ENCODE data around the gene RPS6KA6. TPM values are rescaled to one million over a fixed set of nuclear protein-coding genes. Genes with fewer than 3 reads are reported as not detected.

The RPS6KA6 gene
- total RNA-seq, 2 experiments from 2014 or later = not detected

DNA sequence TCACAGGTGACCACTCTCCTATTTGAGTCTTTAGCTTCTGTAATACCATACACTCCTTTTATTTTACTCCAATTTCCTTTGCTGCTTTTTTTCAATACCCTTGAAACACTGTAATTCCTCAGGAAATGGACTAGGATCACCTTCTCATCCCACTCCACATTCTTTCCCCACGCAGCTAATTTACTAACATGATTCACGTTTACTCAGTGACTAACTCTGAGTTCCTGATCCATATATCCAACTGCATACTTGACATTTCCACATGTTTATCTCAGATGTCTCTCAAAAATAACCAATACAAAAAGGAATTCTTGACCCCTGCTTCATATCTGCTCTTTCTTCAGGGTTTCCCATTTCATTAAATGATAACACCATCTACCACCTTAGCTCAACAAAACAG is 19.9 kb downstream of the RPS6KA6 start:
- Histone ChIP-seq H3K4me1 (ENCODE audit: insufficient read depth, low read length) (no peaks in the 10 kb centered on the region), H3K9me3 (ENCODE audit: control insufficient read depth in 1 of 2, insufficient read depth in 1 of 2, low read length in 2 of 2) (no peaks in the 10 kb centered on the region), H3K36me3 (ENCODE audit: insufficient read depth, low read length) (no peaks in the 10 kb centered on the region), H3K4me3 (ENCODE audit: low read length) (no peak overlapping the region), H3K27me3 (ENCODE audit: control insufficient read depth in 1 of 2, insufficient read depth in 2 of 2, low read length in 2 of 2) (no peaks in the 10 kb centered on the region), H3K27ac (ENCODE audit: low read depth in 1 of 2, low read length in 2 of 2) (no peak overlapping the region)
- intact Hi-C loops (cut with DNase I, micrococcal nuclease) = no loop called here
- Mint-ChIP-seq H3K27ac (no peak overlapping the region), H3K9me3 (peaks cover 3% of the 10 kb centered on the region), H3K27me3 (no peaks in the 10 kb centered on the region), H3K4me1 (ENCODE audit: low read depth) (no peaks in the 10 kb centered on the region), H3K4me3 (no peak overlapping the region), H3K36me3 (ENCODE audit: low read depth) (no peaks in the 10 kb centered on the region)
- ChIA-PET CTCF (no interaction called here), POLR2A (no interaction called here)
- DNase-seq (no peak), ATAC-seq (ENCODE audit: poor library complexity) (no peak)
- TF ChIP-seq, protein P1, sequence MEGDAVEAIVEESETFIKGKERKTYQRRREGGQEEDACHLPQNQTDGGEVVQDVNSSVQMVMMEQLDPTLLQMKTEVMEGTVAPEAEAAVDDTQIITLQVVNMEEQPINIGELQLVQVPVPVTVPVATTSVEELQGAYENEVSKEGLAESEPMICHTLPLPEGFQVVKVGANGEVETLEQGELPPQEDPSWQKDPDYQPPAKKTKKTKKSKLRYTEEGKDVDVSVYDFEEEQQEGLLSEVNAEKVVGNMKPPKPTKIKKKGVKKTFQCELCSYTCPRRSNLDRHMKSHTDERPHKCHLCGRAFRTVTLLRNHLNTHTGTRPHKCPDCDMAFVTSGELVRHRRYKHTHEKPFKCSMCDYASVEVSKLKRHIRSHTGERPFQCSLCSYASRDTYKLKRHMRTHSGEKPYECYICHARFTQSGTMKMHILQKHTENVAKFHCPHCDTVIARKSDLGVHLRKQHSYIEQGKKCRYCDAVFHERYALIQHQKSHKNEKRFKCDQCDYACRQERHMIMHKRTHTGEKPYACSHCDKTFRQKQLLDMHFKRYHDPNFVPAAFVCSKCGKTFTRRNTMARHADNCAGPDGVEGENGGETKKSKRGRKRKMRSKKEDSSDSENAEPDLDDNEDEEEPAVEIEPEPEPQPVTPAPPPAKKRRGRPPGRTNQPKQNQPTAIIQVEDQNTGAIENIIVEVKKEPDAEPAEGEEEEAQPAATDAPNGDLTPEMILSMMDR (IDR thresholded peaks at IDR 0.05) = no peak

DNA sequence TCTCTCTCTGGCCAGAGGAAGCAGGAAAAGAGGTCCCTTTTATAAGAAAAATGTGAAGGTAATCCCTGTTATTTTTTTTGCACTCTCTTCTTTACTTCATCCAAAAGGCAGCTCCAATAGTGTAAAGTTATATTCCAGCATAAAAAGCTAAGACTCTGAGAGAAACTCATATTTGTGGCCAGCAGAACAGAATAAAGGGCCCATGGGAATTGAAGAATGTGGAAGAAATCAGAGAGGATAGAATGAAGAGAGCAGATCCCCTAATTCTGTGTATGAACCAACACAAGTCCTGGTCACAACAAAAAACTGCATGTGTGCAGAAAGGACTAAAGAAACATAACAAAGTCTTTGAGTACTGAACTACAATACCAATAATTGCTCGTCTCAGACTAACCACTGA is 22.3 kb downstream of the RPS6KA6 start:
- Histone ChIP-seq H3K9me3 (ENCODE audit: control insufficient read depth in 1 of 2, insufficient read depth in 1 of 2, low read length in 2 of 2) (no peaks in the 10 kb centered on the region), H3K4me1 (ENCODE audit: insufficient read depth, low read length) (no peaks in the 10 kb centered on the region), H3K36me3 (ENCODE audit: insufficient read depth, low read length) (no peaks in the 10 kb centered on the region), H3K27me3 (ENCODE audit: control insufficient read depth in 1 of 2, insufficient read depth in 2 of 2, low read length in 2 of 2) (no peaks in the 10 kb centered on the region), H3K4me3 (ENCODE audit: low read length) (no peak overlapping the region), H3K27ac (ENCODE audit: low read depth in 1 of 2, low read length in 2 of 2) (no peak overlapping the region)
- intact Hi-C loops (cut with DNase I, micrococcal nuclease) = no loop called here
- H3K27me3 Mint-ChIP-seq = no peaks in the 10 kb centered on the region
- H3K4me1 Mint-ChIP-seq (ENCODE audit: low read depth) = no peaks in the 10 kb centered on the region
- TF ChIP-seq, protein P1 (IDR thresholded peaks at IDR 0.05) = no peak
- H3K9me3 Mint-ChIP-seq = peaks cover 1% of the 10 kb centered on the region
- H3K27ac Mint-ChIP-seq = no peak overlapping the region
- no peaks in the 10 kb centered on the region for H3K36me3 Mint-ChIP-seq (ENCODE audit: low read depth)
- no peak overlapping the region for H3K4me3 Mint-ChIP-seq
- ATAC-seq (ENCODE audit: poor library complexity) = no peak
- DNase-seq = no peak
- POLR2A ChIA-PET = no interaction called here
- CTCF ChIA-PET = no interaction called here

DNA sequence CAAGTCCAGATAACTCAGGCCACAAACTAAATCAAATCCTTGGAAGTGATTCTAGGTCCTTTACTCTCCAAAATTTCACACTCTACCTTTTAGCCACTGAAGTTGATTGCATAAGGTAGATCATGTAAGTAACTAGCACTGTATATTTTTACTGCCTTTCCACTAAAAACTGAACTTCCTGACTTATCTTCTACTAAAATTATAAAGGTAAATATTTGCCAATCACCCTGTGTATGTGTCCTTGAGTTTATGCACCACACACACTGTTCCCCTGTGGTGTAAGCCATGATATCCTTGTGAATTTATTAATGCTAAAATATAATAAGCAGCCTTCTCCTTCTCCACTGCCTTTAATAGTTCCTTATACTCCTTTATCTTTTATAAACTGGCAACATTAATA is 25.6 kb downstream of the RPS6KA6 start:
- TF ChIP-seq, protein P1 (IDR thresholded peaks at IDR 0.05) = no peak
- no peak overlapping the region for H3K27ac ChIP-seq (ENCODE audit: low read depth in 1 of 2, low read length in 2 of 2)
- CTCF ChIA-PET = no interaction called here
- H3K9me3 ChIP-seq (ENCODE audit: control insufficient read depth in 1 of 2, insufficient read depth in 1 of 2, low read length in 2 of 2) = no peaks in the 10 kb centered on the region
- POLR2A ChIA-PET = no interaction called here
- no peaks in the 10 kb centered on the region for H3K36me3 ChIP-seq (ENCODE audit: insufficient read depth, low read length)
- ATAC-seq (ENCODE audit: poor library complexity) (no peak), DNase-seq (no peak)
- H3K27ac Mint-ChIP-seq = no peak overlapping the region
- H3K9me3 Mint-ChIP-seq = no peaks in the 10 kb centered on the region
- H3K27me3 Mint-ChIP-seq = no peaks in the 10 kb centered on the region
- H3K4me3 ChIP-seq (ENCODE audit: low read length) = no peak overlapping the region
- H3K27me3 ChIP-seq (ENCODE audit: control insufficient read depth in 1 of 2, insufficient read depth in 2 of 2, low read length in 2 of 2) = no peaks in the 10 kb centered on the region
- intact Hi-C loops (cut with DNase I, micrococcal nuclease) = no loop called here
- no peaks in the 10 kb centered on the region for H3K4me1 Mint-ChIP-seq (ENCODE audit: low read depth)
- no peaks in the 10 kb centered on the region for H3K36me3 Mint-ChIP-seq (ENCODE audit: low read depth)
- no peaks in the 10 kb centered on the region for H3K4me1 ChIP-seq (ENCODE audit: insufficient read depth, low read length)
- no peak overlapping the region for H3K4me3 Mint-ChIP-seq
